Esophagus muscularis mucosa (tissue), 4 donors: ENCODE results near the gene RPS6KA2. TPM values are rescaled to one million over a fixed set of nuclear protein-coding genes. Genes with fewer than 3 reads are reported as not detected.

Experiments
- DNase-seq: peaks from one replicate; pipeline ENCODE4 v3.0.0-alpha.2; 2017; ENCODE audit errors: extremely low spot score
- H3K27ac ChIP-seq, 4 donors: fragments of 200-600 bp; sonication (generic); replicated peaks in 1 of 4; 1 replicate in 3 of 4; 2 replicates in 1 of 4; pipeline ENCODE4 v1.5.1; 2016 to 2019; ENCODE audit warnings: mild to moderate bottlenecking in 1 of 4
- H3K27me3 ChIP-seq, 4 donors: fragments of 200-600 bp; sonication (generic); one replicate each; pipeline versions ENCODE4 v1.5.1 to v1.6.0; 2016 to 2019
- H3K36me3 ChIP-seq, 4 donors: fragments of 200-600 bp; sonication (generic); one replicate each; pipeline ENCODE4 v1.5.1; 2016 to 2019
- H3K4me1 ChIP-seq, 4 donors: fragments of 200-600 bp; sonication (generic); one replicate each; pipeline ENCODE4 v1.5.1; 2016 to 2019
- H3K4me3 ChIP-seq, 4 donors: fragments of 200-600 bp; sonication (generic); 1 replicate in 2 of 4; 2 replicates in 2 of 4; pipeline ENCODE4 v1.5.1; 2016 to 2019; ENCODE audit warnings: mild to moderate bottlenecking in 4 of 4, moderate library complexity in 1 of 4
- H3K9me3 ChIP-seq, 4 donors: fragments of 200-600 bp; sonication (generic); 1 replicate in 3 of 4; 2 replicates in 1 of 4; pipeline ENCODE4 v1.5.1; 2016 to 2019
- EP300 ChIP-seq: sonication (generic); formaldehyde crosslinking; IDR thresholded peaks from one replicate; pipeline ENCODE4 v1.6.1; 2017; ENCODE audit warnings: antibody characterized with exemption
- POLR2A ChIP-seq: fragments of 450-650 bp; IDR thresholded peaks from one replicate; pipeline ENCODE4 v1.6.1; 2017; ENCODE audit warnings: antibody characterized with exemption, moderate library complexity, mild to moderate bottlenecking, low read depth
- POLR2AphosphoS5 ChIP-seq, 2 donors: sonication (generic); formaldehyde crosslinking; IDR thresholded peaks; one replicate each; pipeline ENCODE4 v1.6.1; 2017; ENCODE audit warnings: antibody characterized with exemption in 2 of 2
- WGBS: methylation state at CpG from one replicate; pipeline ENCODE4 v1.1.5; 2018; 5-methylcytosine and 5-hydroxymethylcytosine counted together
- intact Hi-C: fragments of 100-400 bp; cut with DNase I; formaldehyde crosslinking; loops from one replicate; pipeline ENCODE4 v1.15.1; 2023
- total RNA-seq, 4 donors: library from RNA; depleted of rRNA; stranded (reverse); fragments of >200 nt; gene quantifications; one replicate each; pipeline versions ENCODE4 v1.1.0 to v1.2.1, GENCODE V29; 2016
- TF ChIP-seq, protein P1 (sequence below), 3 experiments: fragments of 200-600 bp in 2 of 3; fragments of 450-650 bp in 1 of 3; sonication (generic) in 2 of 3; IDR thresholded peaks; one replicate each; pipeline ENCODE4 v1.5.1; 2017 to 2019; ENCODE audit warnings: antibody characterized with exemption in 3 of 3, mild to moderate bottlenecking in 2 of 3, moderate library complexity in 1 of 3

The RPS6KA2 gene
- total RNA-seq, 4 donors from 2014 or later: 83.9 to 126 (median 112) TPM

DNA sequence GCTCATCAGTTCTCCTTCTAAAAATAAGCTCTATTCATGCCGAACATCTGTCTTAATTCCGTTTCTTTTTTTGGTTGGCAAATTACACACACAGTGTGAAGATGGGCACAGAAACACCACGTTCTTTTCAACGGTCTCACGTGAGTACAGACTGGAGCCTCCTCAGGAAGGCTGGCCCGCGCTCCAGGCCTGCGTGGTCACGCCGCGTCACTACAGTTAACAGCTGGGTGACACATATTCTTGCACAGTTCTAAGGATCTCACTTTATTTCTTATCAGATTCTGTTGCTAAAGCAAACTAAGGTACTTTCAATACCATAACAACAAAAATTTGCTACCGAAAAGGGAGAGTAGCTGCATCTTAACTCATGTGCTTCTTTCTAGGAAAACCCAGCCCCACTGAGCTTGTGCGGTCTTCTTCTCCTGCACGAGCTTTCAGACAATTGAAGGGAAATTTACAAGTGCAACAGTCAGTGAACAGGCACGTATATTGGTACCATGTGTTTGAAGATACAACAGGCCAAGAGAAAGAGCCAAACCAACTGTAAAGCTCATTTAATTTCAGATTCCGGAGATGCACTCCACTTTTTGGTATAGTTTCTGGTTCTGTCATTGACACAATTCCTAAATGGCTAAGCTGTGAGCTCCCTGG is 188.7 kb downstream of the RPS6KA2 start:
- H3K27ac ChIP-seq: no peak overlapping the region
- TF ChIP-seq POLR2AphosphoS5 (IDR thresholded peaks at IDR 0.05) (no peak), POLR2A (no peak), EP300 (no peak)
- TF ChIP-seq, protein P1, sequence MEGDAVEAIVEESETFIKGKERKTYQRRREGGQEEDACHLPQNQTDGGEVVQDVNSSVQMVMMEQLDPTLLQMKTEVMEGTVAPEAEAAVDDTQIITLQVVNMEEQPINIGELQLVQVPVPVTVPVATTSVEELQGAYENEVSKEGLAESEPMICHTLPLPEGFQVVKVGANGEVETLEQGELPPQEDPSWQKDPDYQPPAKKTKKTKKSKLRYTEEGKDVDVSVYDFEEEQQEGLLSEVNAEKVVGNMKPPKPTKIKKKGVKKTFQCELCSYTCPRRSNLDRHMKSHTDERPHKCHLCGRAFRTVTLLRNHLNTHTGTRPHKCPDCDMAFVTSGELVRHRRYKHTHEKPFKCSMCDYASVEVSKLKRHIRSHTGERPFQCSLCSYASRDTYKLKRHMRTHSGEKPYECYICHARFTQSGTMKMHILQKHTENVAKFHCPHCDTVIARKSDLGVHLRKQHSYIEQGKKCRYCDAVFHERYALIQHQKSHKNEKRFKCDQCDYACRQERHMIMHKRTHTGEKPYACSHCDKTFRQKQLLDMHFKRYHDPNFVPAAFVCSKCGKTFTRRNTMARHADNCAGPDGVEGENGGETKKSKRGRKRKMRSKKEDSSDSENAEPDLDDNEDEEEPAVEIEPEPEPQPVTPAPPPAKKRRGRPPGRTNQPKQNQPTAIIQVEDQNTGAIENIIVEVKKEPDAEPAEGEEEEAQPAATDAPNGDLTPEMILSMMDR (IDR thresholded peaks at IDR 0.05): no peak
- DNase-seq: no peak
- no peaks in the 10 kb centered on the region for H3K9me3 ChIP-seq
- 82% methylated on average over 16 of the region's 16 CpGs for WGBS
- H3K4me3 ChIP-seq: no peak overlapping the region
- intact Hi-C loops: no loop called here
- peaks cover 0 to 56% (median 22%) of the 10 kb centered on the region in 4 donors for H3K36me3 ChIP-seq
- no peaks in the 10 kb centered on the region for H3K4me1 ChIP-seq
- no peaks in the 10 kb centered on the region for H3K27me3 ChIP-seq

GRCh38 chr6:166437661-166438060 is 189.4 kb downstream of the RPS6KA2 start:
- no peaks in the 10 kb centered on the region for H3K9me3 ChIP-seq
- no peak overlapping the region for H3K4me3 ChIP-seq
- peaks cover 0 to 58% (median 23%) of the 10 kb centered on the region in 4 donors for H3K36me3 ChIP-seq
- no peak overlapping the region for H3K27ac ChIP-seq
- intact Hi-C loops: no loop called here
- H3K4me1 ChIP-seq: no peaks in the 10 kb centered on the region
- WGBS: 93% methylated on average over 15 of the region's 15 CpGs
- no peak for DNase-seq
- H3K27me3 ChIP-seq: no peaks in the 10 kb centered on the region
- TF ChIP-seq, protein P1 (IDR thresholded peaks at IDR 0.05): no peak
- TF ChIP-seq POLR2A: no peak
- no peak for TF ChIP-seq POLR2AphosphoS5 (IDR thresholded peaks at IDR 0.05)
- no peak for TF ChIP-seq EP300

DNA sequence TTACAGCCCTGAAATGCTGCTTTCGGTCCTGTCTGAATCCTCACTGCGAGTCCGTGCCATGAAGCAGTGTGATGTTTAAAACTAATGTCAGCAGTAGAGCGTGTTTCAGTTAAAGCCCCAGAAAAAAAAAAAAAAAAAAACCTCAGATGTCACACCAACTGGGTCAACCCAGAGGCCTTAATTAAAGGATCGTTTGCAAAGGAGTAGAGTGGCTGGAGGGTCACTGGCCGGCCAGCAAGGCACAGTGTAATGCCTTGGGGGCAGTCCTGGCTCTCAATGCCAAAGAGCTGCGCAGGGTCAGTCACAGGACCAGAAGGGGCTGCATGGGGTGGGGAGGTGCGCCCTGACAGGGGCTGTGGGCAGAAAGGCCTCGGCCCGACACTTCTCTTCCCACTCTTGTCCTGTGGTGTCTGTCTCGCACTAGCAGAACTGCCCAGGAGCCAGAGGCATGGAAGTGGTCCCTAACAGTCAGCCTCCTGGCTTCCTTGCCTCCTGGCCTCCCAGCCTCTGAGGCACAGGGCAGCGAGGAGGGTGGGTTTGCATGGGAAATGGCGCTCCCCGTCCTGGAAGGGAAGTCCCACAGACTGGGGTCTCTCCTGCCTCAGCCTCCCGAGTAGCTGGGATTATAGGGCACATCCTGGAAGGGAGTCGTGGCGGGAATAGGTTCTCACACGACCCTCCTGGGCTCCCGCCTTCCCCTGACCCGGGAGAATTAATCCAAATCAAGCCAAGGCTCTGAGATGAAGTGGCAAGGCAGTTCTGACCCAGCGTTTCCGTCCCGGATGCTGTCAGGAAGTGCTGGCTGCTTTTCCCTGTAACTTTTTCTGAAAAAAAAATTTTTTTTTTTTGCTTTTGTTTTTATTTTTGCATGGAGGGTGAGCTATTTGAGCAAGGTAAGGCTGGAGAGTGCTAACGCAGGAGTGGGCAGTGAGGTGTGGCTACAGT is 190.6 kb downstream of the RPS6KA2 start:
- Histone ChIP-seq H3K9me3 (no peaks in the 10 kb centered on the region), H3K27me3 (no peaks in the 10 kb centered on the region), H3K4me3 (no peak overlapping the region), H3K36me3 (peaks cover 9 to 61% (median 30%) of the 10 kb centered on the region in 4 donors), H3K4me1 (no peaks in the 10 kb centered on the region), H3K27ac (no peak overlapping the region)
- no peak for TF ChIP-seq POLR2A
- no peak for DNase-seq
- 92% methylated on average over 24 of the region's 24 CpGs for WGBS
- intact Hi-C loops: no loop called here

DNA sequence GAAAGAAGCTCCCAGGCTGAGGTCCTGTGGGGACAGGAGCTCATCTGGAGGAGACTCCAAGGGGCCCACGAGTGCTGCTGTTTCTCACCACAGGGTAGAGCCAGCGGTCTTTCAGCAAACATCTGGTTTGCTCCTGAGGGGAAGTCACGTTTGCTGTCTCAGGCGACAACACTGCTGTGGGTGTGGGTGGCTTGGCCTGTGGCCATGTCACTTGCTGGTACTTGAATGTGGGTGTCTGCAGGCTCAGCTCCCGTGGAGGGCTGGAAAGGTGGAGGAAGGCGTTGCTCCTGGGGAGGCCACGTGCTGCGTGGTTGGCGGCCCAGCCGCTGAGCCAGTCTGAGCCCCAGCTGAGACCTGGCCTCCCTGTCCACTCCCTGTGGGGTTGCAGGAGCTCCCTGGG is 191.5 kb downstream of the RPS6KA2 start:
- TF ChIP-seq POLR2A (no peak), POLR2AphosphoS5 (IDR thresholded peaks at IDR 0.05) (no peak), EP300 (no peak)
- TF ChIP-seq, protein P1 (IDR thresholded peaks at IDR 0.05): no peak
- Histone ChIP-seq H3K27ac (no peak overlapping the region), H3K4me3 (no peak overlapping the region), H3K4me1 (no peaks in the 10 kb centered on the region), H3K9me3 (no peaks in the 10 kb centered on the region), H3K36me3 (peaks cover 13 to 70% (median 35%) of the 10 kb centered on the region in 4 donors), H3K27me3 (no peaks in the 10 kb centered on the region)
- no peak for DNase-seq
- 78% methylated on average over 6 of the region's 10 CpGs for WGBS
- intact Hi-C loops: no loop called here

- WGBS: 92% methylated on average over 5 of the region's 5 CpGs
- H3K27ac ChIP-seq: no peak overlapping the region
- intact Hi-C loops: no loop called here
- no peaks in the 10 kb centered on the region for H3K9me3 ChIP-seq
- peaks cover 24 to 77% (median 47%) of the 10 kb centered on the region in 4 donors for H3K36me3 ChIP-seq
- no peak overlapping the region for H3K4me3 ChIP-seq
- no peaks in the 10 kb centered on the region for H3K4me1 ChIP-seq
- DNase-seq: no peak
- no peaks in the 10 kb centered on the region for H3K27me3 ChIP-seq
- no peak for TF ChIP-seq EP300
- TF ChIP-seq POLR2A: no peak
- TF ChIP-seq POLR2AphosphoS5 (IDR thresholded peaks at IDR 0.05): no peak
- TF ChIP-seq, protein P1 (IDR thresholded peaks at IDR 0.05): no peak
These were observed 192.7 kb downstream of the RPS6KA2 start for GRCh38 chr6:166434336-166434735.
